NCI-H2029 treated with DMSO at 0.1 percent for 48 hours (cell line): ENCODE data around the gene CELF2.

Experiments used
- DNase-seq: peaks from one replicate; lab custom pipeline; 2025; lab: John Stamatoyannopoulos, UW

CELF2 gene

DNA sequence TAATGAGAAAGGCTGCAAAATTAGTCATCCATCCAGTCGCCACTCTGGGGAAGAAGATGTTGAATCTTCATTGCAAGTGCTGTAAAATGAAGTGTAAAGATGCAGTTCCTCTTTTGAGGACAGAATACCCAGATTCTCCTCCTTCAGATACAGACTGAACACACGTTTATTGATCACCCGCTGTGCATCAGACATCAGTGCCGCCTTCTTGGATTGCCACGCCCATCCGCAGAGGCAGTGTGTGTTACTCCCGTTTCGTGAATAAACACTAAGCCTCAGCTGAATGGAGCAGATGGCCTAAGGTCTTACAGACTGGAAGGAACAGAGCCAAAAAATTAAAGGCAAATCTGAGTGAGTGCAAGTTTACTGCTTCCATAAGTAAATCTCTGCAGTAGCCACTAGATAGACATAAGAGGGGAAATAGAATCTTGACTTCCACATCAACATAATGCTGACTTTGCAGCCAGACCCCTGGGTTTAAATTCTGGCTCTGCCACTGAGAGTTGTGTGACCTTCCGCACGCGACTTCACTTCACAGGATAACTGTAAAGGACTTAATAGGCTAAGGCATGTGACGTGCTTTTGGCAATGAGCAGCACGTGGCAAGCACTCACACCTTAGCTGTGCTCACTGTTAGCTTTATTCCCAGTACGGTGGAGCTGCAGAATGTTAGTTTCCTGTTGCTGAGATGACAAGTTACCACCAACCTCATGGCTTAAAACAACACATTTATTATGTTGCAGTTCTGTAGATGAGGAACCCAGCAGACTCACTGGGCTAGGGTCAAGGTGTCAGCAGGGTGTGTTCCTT is 285.9 kb downstream of the CELF2 start:
- no peak for DNase-seq

DNA sequence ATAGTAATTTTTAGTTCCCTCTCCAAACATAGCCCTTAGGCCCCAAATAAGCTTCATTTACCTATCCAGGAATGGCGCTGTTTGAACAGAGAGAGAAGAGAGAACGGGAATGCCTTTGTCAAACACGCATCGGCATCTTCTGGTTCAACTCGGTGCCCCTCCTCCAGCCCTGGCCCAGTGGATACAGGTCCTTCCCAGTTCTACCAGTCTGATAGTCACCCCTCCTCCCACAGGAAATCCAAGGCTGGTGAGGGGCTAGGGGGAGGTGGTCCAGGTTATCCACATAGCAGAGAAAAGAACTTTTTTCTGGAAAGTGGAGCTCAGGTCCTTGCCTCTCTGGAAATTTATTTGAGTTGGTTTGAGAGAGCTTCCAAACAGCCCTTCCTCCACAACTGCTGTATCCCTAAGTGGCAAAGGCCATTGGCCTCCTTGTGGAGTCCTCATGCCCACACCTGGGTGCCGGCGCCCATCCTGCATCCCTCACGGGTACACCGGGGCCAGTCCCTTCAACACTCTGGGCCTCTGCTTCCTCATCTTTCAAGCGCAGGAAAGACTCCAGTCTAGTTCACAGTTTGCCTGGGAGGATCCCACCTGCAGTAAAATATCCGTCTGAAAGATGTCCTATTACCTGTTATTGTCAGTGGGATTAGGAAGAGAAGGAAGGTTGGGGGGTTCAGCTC is 287.4 kb downstream of the CELF2 start:
- DNase-seq: no peak

DNA sequence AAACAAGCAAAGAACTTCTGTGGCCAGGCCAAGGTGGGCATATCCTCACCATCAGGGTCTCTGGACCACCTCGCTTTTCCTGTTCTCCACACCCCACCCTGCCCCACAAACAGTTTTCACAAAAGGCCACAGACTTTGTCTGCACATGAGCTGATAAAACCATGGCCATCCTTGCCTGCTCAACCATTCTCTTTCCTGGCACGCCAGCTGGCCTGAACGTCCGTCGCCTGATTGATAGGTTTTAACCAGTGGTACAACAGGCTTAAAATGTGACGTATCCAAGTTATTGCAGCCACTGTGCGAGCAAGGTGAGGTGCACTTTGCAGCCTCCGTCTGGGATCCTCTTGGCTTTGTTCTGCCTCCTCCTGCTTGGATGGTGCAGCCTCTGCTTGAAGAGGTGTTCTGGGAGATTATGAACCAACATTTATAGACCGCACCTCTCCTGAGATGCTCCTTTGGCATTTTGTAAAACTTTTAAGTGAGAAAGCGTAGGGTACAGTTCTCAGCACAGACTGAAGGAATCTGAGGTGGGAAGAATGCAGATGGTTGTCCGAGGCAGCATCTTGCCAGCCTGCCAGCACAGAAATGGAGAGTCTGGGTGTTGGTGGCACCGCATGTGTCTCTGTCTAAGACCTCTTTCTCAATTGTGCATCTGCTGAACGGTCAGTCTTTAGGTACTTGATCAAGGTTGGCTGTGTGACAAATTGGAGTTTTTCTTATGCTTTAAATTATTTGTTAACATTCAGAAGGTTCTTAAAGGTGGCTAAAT is 288.3 kb downstream of the CELF2 start:
- DNase-seq: no peak

DNA sequence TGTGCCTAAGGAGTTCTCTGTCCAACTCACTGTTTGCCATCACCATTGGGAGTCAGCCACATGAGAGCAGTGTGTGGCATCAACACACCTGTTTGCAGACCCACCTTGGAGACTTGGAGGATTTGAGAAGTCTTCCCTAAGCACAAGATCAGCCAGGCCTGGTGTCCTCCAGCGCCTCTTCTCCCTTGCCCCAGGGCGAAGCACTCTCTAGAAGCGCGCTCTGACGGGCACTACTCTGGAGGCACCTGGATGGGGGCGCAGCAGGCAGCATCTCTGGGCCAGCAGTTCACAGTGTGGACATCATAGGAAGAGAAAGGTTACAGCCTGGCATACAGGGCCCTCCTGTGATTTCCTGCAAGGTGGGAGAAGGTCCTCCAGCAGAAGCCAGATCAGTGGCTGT is 289.3 kb downstream of the CELF2 start:
- DNase-seq: no peak

DNA sequence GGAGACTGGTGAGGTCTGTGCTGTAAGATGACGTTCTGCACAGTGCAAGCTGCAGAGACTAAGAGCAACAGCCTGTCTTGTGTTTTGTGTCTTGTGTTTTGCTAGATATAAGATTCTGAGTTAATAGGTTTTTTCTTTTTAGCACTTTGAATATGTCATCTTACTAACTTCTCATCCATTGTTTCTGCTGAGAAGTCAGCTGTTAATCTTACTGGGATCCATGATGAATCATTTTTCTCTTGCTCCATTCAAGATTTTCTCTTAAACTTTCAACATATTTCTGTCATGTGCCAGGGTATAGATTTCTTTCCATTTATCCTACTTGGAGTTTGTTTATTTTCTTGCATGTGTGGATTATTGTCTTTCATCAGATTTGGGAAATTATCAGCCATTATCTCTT is 290.3 kb downstream of the CELF2 start:
- no peak for DNase-seq

DNA sequence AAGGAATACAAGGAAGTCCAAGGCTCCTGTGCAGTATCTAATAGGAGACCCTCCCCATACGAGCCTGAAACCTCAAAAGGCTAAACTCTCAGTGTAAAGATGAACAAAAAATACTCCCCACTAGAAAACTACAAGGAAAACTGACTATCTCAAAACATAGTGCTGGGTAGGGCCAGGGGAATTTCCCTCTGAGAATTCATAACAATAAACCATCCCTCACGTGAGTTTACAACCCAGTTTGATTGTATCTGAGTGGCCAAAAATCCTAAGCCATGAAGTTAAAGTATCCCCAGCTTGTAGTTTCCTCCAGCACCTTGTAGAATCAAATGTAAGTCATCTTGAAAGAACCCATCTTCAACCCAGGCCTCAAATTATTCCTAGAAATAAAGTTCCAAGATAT is 293.4 kb downstream of the CELF2 start:
- no peak for DNase-seq

DNA sequence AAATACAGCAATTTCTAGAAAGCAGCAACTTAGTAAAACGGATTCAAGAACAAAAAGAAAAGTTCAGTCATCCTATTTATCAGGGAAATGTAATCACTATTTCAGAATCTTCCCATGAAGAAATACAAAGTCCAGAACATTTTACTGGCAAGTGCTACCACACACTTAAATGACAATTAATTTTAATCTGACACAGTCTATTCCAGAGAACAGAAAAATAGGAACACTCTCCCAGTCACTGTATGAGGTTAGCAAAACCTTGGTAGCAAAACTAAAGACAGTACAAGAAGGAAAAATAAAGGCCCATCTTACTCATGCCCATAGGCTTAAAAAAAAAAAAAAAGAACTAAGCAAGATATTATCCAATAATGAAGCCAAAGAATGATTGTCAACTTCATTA is 295.8 kb downstream of the CELF2 start:
- DNase-seq: no peak

DNA sequence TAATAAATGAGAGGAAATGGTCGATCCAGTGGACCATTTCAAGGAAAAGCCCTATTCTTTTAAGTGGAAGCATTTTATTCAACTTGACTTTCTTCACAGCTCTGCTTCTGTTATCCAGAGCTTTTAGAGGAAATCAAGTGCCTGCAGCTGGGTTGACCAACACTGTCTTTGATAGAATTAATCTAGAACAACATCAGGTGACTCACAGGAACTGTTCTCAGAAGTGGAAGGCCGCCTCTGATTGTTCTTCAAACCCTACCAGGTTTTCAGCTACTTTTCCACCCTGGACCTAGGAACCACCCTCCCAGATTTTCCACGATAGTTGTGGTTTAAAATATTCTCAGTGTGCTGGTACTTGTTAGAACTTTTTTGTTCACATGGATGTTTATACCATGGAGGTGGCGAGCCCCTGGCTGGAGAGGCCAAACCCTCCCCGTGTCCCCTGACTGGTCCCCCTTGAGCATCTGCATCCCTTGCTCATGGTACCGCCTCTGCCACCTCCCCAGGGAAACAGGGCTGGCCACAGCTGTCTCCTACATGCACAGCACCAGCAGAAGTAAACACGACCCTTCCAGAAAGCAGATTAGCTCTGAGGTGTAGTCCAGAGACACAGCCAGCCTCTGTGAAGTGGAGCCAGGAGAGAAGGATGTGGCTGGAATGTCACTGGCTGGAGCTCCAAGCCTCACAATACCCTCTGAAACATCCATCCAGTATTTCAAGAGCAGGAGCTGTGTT is 300.4 kb downstream of the CELF2 start:
- DNase-seq: no peak

DNA sequence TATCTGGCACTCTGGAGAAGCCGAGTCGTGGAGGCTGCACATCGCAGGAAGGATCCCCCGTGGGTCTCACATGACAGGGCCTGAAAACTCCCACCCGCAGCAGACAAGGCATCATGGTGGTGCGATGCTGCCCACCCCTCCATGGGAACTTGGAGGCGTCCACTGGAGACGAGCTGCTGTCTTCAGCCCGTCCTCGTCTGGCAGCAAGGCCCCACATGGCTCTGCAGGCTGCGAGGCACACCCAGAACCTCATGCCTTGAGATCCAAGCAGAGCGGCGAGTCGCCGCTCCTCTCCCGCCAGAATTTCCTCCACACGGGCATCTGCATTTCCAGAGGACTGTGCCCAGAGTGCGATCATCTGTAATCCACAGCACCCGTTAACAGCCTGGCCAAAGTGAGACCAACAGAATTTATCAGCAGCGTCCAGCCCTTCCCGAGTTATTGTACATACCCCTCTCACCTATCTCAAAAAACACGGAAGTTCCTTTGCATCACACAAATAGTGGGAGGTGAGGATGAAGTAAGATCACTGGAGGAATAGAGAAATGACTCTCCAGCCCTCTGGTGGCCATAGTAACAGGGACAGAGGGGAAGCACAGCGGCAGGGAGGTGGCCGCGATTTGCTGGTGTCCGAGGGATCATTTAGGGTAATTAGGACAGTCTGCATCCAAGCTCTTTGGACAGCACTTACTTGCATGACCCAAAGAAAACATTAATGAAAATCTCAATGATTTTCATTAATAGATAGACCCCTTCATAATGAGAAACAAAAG is 301.3 kb downstream of the CELF2 start:
- DNase-seq: no peak

DNA sequence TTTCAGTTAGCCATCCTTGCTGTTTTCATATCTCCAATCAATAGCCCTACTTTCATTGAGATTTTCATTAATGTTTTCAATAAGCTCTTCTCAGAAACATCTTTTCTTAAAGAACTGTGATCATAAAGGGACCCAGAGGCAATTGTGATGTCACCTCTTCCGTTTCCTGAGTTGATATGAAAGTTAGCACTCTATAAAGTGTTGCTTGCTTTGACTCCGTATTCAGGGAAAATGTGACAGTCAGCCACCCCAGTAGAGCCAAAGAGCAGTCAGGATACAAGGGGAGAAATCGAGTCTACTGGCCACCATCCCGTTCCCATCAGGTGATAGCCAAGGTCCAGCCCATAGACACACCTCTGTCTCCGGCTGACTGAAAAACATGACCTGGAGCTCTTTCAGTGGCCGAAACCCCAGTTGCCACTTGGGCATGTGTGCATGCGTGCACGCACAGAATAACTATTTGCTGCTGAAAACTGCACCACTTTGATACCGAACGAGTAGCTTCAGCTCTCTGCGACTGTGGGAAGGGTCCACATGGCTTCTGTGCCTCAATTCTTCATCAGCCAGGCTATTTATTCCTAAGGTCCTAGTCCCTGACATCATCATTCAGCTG is 302.4 kb downstream of the CELF2 start:
- DNase-seq: no peak

DNA sequence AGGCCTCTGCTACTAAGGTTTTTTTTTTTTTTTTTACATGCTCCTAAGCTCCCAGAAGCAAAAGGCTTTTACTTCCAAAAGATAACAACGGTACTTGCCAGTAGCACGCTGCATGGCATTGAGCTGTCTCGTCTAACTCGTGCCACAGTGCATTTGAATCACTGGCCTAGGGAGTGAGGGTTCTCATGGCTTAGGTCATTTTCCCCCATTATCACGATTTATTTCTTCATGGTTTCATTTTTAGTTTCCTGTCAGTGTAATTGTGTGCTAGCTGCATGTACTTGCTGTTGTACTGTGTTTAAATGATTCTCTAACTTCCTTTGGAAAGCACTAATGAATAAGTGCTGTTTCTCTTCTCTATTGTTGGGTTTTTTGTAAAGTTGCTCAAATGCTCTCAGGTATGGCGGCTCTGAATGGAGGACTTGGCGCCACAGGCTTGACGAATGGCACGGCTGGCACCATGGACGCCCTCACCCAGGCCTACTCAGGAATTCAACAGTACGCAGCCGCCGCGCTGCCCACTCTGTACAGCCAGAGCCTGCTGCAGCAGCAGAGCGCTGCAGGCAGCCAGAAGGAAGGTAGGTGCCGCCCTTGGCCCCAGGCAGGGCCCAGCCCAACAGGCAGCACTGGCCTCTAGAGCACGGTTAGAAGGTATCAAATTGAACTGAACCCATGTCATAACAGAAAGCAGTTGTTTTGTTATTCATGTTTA is 303.3 kb downstream of the CELF2 start:
- DNase-seq: no peak

DNA sequence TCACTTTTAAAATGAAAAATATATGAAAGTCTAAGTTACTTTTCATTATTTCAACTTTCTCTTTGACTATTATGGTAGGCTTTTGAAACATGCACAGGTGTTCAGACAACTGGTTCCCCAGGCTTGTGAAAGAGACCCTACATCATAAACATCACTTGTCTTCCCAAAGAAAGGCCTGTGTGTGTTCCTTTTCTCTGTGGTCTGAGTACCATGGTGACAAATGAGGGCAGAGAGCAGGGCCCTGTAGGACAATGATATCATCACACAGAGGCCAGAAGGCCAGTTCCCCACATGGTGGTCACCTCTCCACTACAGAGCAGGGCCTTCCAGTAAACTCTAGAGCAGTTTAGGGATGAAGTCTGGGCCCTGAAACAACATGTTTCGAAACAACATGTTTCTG is 305.0 kb downstream of the CELF2 start:
- no peak for DNase-seq

DNA sequence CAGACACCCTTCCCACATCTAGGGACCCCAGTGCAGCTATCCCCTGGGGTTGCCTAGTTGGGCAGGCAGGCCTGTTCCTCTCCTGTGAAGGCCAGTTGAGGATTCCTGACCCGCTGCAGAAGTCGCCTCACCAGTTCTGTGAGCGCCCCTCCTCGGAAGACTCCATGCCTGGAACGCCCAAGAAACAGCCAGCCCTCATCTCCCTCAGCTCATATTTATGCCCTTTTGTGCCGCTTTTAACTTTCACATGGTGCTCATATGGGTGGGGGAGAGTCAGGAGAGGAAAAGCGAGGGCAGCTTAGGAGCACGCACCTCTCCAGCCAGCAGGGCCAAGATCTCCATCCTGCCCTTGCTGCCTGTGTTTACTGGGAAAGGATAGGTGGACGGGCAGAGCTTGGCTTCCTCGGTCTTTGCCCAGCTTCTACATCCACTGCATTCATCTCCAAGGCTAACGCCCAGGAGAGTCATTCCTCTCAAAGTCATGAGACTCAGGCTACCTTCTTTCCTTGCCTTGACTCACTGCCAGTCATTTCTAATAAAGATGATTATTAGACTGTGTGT is 307.2 kb downstream of the CELF2 start:
- no peak for DNase-seq

DNA sequence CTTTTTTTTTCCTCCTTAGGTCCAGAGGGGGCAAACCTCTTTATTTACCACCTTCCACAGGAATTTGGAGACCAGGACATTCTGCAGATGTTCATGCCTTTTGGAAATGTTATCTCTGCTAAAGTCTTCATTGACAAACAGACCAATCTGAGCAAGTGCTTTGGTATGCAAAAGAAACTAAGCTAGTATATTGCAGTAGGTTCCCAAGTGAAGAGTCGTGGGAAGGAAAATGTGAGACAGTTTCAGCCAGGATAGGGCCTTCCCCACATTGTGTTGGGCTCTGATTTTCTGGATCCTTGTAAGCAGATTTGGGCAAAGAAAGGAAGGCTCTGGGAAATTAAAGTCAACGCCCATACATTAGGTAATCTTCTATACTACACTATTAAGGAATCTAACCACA is 308.1 kb downstream of the CELF2 start:
- no peak for DNase-seq

DNA sequence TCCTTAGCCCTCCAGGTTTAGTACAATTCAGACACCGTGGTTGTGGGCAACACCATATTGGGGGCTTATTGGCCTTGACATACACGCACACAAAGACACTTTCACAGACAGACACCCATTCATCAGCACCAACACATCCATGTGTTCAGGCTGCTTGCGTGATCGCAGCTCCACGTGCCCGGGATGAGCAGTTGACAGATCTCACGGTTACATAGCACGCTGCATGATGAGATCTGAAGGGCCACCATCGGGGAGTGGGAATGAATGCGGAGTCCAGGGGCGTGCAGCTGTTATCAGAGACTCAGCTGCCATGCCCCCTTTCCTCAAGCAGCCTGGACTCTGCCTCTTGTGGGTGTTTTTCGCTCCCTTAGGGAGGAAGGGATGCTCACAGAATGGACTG is 308.6 kb downstream of the CELF2 start:
- no peak for DNase-seq

DNA sequence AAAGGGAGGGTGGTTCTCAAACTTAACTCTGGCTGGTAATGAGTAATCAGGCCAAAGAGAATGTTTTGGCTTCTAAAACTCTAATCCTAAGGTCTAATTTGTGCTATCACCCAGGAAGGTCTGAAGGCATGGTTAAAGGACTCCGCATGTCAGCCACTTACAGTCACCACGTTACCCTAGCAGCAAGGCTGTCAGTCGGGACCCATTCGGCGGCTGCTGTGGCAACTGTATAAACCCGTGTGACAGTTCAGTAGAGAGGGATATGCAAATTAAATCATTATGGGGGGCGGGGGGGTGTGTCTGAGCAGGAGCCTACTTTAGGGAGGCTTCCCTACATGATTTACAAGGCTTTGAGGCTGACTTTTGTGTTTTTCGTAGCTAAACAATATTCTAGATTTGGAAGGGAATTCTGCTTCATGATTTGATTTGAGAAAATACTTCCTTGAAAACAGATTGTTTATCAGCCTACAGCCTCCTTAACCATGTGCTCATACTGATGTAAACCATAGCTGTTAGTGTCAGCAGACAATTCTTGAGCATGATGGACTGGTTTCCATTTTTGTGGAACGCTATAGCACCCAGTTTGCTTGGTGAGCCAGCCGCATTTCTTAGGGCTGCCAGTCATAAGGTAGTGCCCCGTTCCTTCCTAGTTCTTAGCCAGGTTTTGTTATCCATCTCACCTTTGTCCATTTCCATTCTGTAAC is 309.4 kb downstream of the CELF2 start:
- DNase-seq: no peak

DNA sequence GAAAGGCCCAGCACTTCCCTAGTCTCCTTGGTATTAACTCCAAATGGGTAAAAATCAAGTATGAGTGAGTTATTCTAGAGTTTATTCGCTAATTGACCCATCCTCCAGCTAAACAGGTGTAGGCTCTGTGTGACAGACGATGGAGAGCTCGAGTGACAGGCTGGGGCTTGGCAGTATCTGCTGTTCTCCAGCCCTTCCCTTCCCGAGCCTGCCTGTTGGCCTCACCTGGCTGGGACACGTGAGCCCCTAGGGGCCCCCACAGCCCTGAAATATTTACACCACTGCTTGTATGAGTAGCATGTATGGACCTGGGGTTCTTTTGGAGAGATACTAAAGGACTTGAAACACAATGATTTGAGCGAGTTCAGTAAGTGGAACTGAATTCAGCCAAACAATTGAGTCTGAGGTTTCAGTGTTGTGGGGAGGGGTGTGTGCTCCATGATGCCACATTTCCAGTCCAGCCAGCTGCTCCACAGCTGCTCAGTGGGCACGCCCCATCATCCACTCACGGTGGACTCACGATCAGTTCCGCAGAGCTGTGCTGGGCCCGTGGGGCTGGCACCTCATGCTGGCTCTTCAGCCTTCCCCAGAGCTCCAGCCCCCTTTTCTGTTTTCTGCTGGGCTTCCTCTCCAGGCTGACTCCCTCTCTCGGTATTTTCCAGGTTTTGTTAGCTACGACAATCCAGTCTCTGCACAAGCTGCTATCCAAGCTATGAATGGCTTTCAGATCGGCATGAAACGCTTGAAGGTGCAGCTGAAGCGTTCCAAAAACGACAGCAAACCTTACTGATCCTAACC is 310.8 kb downstream of the CELF2 start:
- DNase-seq: no peak

DNA sequence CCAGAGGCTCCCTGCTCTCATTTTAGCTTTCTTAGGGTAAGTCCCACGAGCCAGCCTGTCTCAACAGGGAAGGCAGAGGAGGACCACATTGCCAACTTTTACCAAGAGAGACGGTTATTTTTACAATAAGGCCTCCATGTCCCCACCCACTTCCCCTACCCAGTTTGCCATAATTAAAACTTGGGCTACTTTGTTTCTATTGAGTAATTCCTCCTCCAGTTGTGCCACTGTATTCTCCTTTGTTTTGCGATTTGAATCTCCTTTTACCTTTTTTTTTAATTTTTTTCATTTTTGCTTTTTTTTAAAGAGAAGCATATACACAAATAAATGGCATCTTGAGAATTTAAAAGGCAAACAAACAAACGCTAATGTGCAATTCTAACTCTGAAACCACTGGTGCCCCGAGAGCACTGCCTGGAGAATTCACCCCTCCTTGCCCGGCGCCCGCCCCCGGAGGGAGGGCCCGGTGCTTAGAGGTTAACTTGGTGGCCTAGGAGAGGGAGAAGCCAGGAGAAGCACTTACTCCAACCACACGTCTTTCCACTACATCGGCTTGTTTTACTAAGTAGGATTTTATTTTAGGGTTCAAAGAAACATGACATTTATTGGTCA is 311.5 kb downstream of the CELF2 start:
- DNase-seq: no peak
